ENCODE data around the gene SF1. TPM values are rescaled to one million over a fixed set of nuclear protein-coding genes. Genes with fewer than 3 reads are reported as not detected.

The SF1 gene
- total and polyA plus RNA-seq, 2 donors (not counting 3 experiments of a cell fraction or from before 2014, with no cell fraction given): 95.0 to 342 TPM

GRCh38 chr11:64752175-64752970, 26.0 kb downstream of the SF1 start:
- no peaks in the 10 kb centered on the region for H3K79me2 ChIP-seq (ENCODE audit: control insufficient read depth, insufficient read depth, low read length)
- TF ChIP-seq POLR2A (IDR thresholded peaks at IDR 0.05; ENCODE audit: low read depth, low read length) (no peak), POLR2AphosphoS5 (IDR thresholded peaks at IDR 0.05; ENCODE audit: insufficient read depth, low read depth, low read length) (no peak), FOS (IDR thresholded peaks at IDR 0.05; ENCODE audit: borderline replicate concordance, insufficient read depth, low read length) (no peak), JUN (IDR thresholded peaks at IDR 0.05; ENCODE audit: borderline replicate concordance, insufficient read depth, insufficient read length, low read depth) (no peak), MYC (IDR thresholded peaks at IDR 0.05; ENCODE audit: low read depth, low read length) (no peak), EZH2 (IDR thresholded peaks at IDR 0.05; ENCODE audit: borderline replicate concordance, low read depth, low read length, severe bottlenecking) (no peak), CTCF (IDR thresholded peaks at IDR 0.05; ENCODE audit: extremely low read depth in 1 of 2, insufficient read depth in 1 of 2, low read depth in 1 of 2, low read length in 2 of 2) (no peak), MAX (IDR thresholded peaks at IDR 0.05; ENCODE audit: insufficient read depth, insufficient read length) (no peak), GATA2 (IDR thresholded peaks at IDR 0.05; ENCODE audit: insufficient read depth, insufficient read length, low read depth, low read length) (no peak)
- H3K27me3 ChIP-seq (ENCODE audit: control insufficient read depth in 2 of 2, insufficient read depth in 2 of 2, low read length in 2 of 2): no peaks in the 10 kb centered on the region
- H3K4me1 ChIP-seq (ENCODE audit: control insufficient read depth, extremely low read depth, insufficient read depth, low read length): no peaks in the 10 kb centered on the region
- H3K36me3 ChIP-seq (ENCODE audit: control insufficient read depth in 2 of 2, extremely low read depth in 1 of 2, insufficient read depth in 2 of 2, low read length in 2 of 2): no peaks in the 10 kb centered on the region
- no peak overlapping the region for H3K27ac ChIP-seq (ENCODE audit: insufficient read depth, low read depth, low read length)
- CTCF ChIA-PET: interaction anchor here (0.7 to 1.6 kb wide), 4 partner anchors 10 to 26 kb away, joined by 3 to 5 read pairs (median 4); partner anchors contain the start of gene SF1
- no peaks in the 10 kb centered on the region for H3K9me1 ChIP-seq (replicated peaks; ENCODE audit: control insufficient read depth, extremely low read depth, insufficient read depth, low read length)
- no peak overlapping the region for H3K9ac ChIP-seq (replicated peaks; ENCODE audit: extremely low read depth, insufficient read depth, low read length)
- no peak overlapping the region for H3K4me3 ChIP-seq (replicated peaks in 1 of 3; ENCODE audit: insufficient read depth in 1 of 3, low read depth in 1 of 3, low read length in 3 of 3)
- no peak for FAIRE-seq
- intact Hi-C loops (cut with micrococcal nuclease): no loop called here
- no TSS peak for BruUV-seq (replicated peaks)
- H4K20me1 ChIP-seq (replicated peaks; ENCODE audit: control insufficient read depth, extremely low read depth, insufficient read depth, low read length): no peaks in the 10 kb centered on the region
- no peak overlapping the region for H3K4me2 ChIP-seq (ENCODE audit: insufficient read depth, low read length)
- H2AFZ ChIP-seq (ENCODE audit: low read depth, low read length): no peak overlapping the region
- DNase-seq (ENCODE audit: low read depth, low spot score): no peak
- POLR2A ChIA-PET: no interaction called here
- dilution Hi-C loops (cut with MboI; ENCODE audit: extremely low pct_ligation_motif_present, low sequenced_read_pairs): no loop called here
- no peaks in the 10 kb centered on the region for H3K9me3 ChIP-seq (replicated peaks; ENCODE audit: control insufficient read depth, insufficient read depth, low read length)

All from endothelial cell of umbilical vein (primary cell).